Measurements from ENCODE around the gene CCDC57.

GRCh38 chr17:82239926-82240505 is 27.4 kb upstream of the CCDC57 start:
- TF ChIP-seq ATF2 (IDR thresholded peaks at IDR 0.05; ENCODE audit: low read length) (no peak), MAX (IDR thresholded peaks at IDR 0.05) (no peak), E2F6 (IDR thresholded peaks at IDR 0.05) (no peak), CTCF (IDR thresholded peaks at IDR 0.05; ENCODE audit: control extremely low read depth in 1 of 3, insufficient read depth in 1 of 3, low read depth in 1 of 3, low read length in 3 of 3) (no peak), SIRT6 (IDR thresholded peaks at IDR 0.05; ENCODE audit: low read length) (no peak), RBBP5 (IDR thresholded peaks at IDR 0.05; ENCODE audit: borderline replicate concordance, low read depth, low read length) (no peak), RNF2 (IDR thresholded peaks at IDR 0.05; ENCODE audit: borderline replicate concordance, low read depth, low read length, missing control alignments, poor library complexity, severe bottlenecking) (no peak)
